Gastroesophageal sphincter (tissue), 3 donors: Measurements from ENCODE around the gene CSMD2.

Experiments
- EP300 ChIP-seq: sonication (generic); formaldehyde crosslinking; IDR thresholded peaks from one replicate; pipeline ENCODE4 v1.6.1; 2017; ENCODE audit warnings: antibody characterized with exemption, mild to moderate bottlenecking
- POLR2A ChIP-seq, 2 donors: fragments of 450-650 bp; IDR thresholded peaks; one replicate each; pipeline ENCODE4 v1.6.1; 2017; ENCODE audit warnings: antibody characterized with exemption in 2 of 2, mild to moderate bottlenecking in 2 of 2, moderate library complexity in 1 of 2
- POLR2AphosphoS5 ChIP-seq: sonication (generic); formaldehyde crosslinking; IDR thresholded peaks from one replicate; pipeline ENCODE4 v1.6.1; 2017; ENCODE audit warnings: antibody characterized with exemption
- TF ChIP-seq, protein P1 (sequence below), 4 experiments: fragments of 200-600 bp in 2 of 4; fragments of 450-650 bp in 2 of 4; sonication (generic) in 1 of 4; IDR thresholded peaks; one replicate each; pipeline ENCODE4 v1.5.1; 2017 to 2019; ENCODE audit warnings: antibody characterized with exemption in 4 of 4, mild to moderate bottlenecking in 2 of 4, moderate library complexity in 2 of 4

DNA sequence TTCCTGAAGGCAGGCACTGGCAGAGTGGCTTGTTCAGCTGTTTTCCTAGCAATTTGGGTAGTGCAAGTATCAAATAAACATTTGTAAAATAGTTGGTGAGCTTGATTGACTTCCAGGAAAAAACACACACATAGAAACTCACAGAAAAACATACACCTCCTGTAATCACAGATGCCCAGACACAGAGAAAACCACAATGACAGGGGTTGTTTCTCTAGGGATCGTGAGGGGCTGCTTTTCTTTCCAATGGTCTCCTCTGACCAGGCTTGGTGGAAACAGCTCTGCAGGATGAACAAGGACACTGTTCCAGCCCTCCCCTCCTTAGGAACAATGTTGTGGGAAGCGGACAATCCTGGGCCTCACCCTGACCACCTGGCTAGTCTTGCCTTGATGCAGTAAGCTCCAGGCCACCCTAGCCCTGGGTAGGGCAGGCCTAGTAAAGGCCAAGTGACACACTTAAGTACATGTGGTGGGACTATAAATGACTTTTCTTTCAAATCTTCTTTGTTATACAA is 443.7 kb downstream of the CSMD2 start:
- TF ChIP-seq, protein P1, sequence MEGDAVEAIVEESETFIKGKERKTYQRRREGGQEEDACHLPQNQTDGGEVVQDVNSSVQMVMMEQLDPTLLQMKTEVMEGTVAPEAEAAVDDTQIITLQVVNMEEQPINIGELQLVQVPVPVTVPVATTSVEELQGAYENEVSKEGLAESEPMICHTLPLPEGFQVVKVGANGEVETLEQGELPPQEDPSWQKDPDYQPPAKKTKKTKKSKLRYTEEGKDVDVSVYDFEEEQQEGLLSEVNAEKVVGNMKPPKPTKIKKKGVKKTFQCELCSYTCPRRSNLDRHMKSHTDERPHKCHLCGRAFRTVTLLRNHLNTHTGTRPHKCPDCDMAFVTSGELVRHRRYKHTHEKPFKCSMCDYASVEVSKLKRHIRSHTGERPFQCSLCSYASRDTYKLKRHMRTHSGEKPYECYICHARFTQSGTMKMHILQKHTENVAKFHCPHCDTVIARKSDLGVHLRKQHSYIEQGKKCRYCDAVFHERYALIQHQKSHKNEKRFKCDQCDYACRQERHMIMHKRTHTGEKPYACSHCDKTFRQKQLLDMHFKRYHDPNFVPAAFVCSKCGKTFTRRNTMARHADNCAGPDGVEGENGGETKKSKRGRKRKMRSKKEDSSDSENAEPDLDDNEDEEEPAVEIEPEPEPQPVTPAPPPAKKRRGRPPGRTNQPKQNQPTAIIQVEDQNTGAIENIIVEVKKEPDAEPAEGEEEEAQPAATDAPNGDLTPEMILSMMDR (IDR thresholded peaks at IDR 0.05), result no peak
- TF ChIP-seq POLR2AphosphoS5 (no peak), POLR2A (IDR thresholded peaks at IDR 0.05) (no peak), EP300 (no peak)
